Measurements from ENCODE around the gene LACRT.

LACRT gene

GRCh38 chr12:54598970-54599369, 35.7 kb downstream of the LACRT start:
- DNase-seq: no peak

GRCh38 chr12:54596526-54596946, 38.2 kb downstream of the LACRT start:
- DNase-seq: no peak

GRCh38 chr12:54595471-54595870, 39.2 kb downstream of the LACRT start:
- no peak for DNase-seq

GRCh38 chr12:54593725-54594124, 41.0 kb downstream of the LACRT start:
- no peak for DNase-seq

- no peak for DNase-seq
Observed at GRCh38 chr12:54593135-54593534, 41.6 kb downstream of the LACRT start.

GRCh38 chr12:54592316-54592715, 42.4 kb downstream of the LACRT start:
- DNase-seq: no peak

- DNase-seq: no peak
Observed at GRCh38 chr12:54590978-54591591, 43.6 kb downstream of the LACRT start.

- no peak for DNase-seq
Observed at GRCh38 chr12:54589964-54590363, 44.7 kb downstream of the LACRT start.

- no peak for DNase-seq
Observed at GRCh38 chr12:54588890-54589267, 45.8 kb downstream of the LACRT start.

- DNase-seq: no peak
Observed at GRCh38 chr12:54588110-54588889, 46.4 kb downstream of the LACRT start, which contains the start of gene PPP1R1A. TSS of gene PPP1R1A (minus strand) at chr12:54588659. CDS start at chr12:54588488, 171 bp downstream.

GRCh38 chr12:54587315-54587873, 47.3 kb downstream of the LACRT start:
- DNase-seq: no peak

GRCh38 chr12:54586620-54587019, 48.1 kb downstream of the LACRT start:
- no peak for DNase-seq

GRCh38 chr12:54585243-54585642, 49.5 kb downstream of the LACRT start:
- DNase-seq: no peak

GRCh38 chr12:54584128-54584527, 50.6 kb downstream of the LACRT start:
- no peak for DNase-seq

GRCh38 chr12:54583726-54584125, 51.0 kb downstream of the LACRT start:
- no peak for DNase-seq

GRCh38 chr12:54581412-54581811, 53.3 kb downstream of the LACRT start:
- DNase-seq: no peak
